ENCODE results near the gene LCE1A.

Gene LCE1A

DNA sequence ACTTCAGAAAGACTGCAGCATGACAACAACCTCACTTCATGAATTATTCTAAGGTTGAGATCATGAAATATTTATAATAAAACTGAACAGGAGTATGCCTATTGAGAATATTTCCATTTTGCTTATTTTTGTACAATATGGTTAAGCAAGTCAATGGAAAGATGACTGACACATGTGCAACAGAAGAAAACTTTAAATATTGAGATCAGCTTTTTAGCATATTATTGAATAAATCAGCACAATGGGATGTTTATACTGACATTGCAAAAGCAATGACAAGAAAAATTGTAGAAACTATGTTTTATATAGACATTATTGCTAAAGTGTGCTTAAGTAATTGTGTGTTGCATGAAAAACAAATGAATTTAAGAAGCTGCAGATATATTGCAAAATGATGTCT is 37.2 kb downstream of the LCE1A start:
- DNase-seq (ENCODE audit: extremely low read depth, low read depth): no peak
- H3K4me3 ChIP-seq (replicated peaks; ENCODE audit: low read depth, low read length): no peak overlapping the region
- TF ChIP-seq, protein P1, sequence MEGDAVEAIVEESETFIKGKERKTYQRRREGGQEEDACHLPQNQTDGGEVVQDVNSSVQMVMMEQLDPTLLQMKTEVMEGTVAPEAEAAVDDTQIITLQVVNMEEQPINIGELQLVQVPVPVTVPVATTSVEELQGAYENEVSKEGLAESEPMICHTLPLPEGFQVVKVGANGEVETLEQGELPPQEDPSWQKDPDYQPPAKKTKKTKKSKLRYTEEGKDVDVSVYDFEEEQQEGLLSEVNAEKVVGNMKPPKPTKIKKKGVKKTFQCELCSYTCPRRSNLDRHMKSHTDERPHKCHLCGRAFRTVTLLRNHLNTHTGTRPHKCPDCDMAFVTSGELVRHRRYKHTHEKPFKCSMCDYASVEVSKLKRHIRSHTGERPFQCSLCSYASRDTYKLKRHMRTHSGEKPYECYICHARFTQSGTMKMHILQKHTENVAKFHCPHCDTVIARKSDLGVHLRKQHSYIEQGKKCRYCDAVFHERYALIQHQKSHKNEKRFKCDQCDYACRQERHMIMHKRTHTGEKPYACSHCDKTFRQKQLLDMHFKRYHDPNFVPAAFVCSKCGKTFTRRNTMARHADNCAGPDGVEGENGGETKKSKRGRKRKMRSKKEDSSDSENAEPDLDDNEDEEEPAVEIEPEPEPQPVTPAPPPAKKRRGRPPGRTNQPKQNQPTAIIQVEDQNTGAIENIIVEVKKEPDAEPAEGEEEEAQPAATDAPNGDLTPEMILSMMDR (IDR thresholded peaks at IDR 0.05; ENCODE audit: low read depth, low read length, missing control alignments): no peak

DNA sequence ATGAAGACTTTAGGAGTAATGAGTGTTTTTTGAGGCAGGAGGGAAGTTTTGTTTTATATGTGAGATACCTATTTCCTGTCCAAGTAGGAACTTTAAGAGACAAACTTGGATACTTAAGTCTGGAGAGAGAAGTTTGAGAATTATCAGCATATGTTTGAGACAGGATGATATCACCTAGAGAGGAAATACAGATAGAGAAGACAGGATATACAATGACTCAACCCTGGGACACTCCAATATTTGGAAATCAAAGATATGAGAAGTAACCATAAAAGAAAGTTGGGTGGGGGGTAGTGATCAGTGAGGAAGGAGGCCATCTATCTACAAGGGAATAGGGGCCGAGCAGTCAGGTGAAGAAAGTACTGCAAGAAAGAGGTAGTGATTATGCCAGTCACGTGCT is 39.0 kb downstream of the LCE1A start:
- no peak for DNase-seq (ENCODE audit: extremely low read depth, low read depth)
- TF ChIP-seq, protein P1 (IDR thresholded peaks at IDR 0.05; ENCODE audit: low read depth, low read length, missing control alignments): no peak
- no peak overlapping the region for H3K4me3 ChIP-seq (replicated peaks; ENCODE audit: low read depth, low read length)

DNA sequence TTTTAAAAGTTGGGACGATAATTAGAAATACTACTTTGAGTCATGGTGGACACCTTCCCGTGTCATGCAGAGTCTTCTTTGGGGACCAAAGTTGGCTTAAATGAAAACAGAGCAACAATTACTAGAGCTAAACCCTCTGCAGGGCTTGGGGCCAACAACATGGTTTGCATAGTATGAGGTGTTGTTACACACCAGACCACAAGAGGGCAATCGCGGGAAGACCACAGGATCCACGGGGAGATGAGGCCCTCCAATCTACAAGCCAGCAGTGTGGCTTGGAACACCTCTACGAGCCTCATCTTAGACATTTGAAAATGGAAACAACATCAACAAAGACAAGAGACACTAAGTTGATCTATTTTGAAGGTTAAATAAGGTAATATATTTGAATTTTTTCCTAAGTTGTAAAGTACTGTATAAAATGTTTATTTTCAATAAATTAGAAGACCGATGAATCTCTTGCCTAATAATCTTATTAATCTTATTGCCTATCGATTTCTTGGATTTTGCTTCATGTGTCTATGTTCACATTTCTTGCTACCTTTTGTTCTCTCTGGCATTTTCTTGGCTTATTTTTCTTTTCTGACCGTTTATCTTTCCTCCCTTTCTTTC is 42.6 kb downstream of the LCE1A start:
- DNase-seq (ENCODE audit: extremely low read depth, low read depth): peak; percentile 26
- H3K4me3 ChIP-seq (replicated peaks; ENCODE audit: low read depth, low read length): no peak overlapping the region
- TF ChIP-seq, protein P1 (IDR thresholded peaks at IDR 0.05; ENCODE audit: low read depth, low read length, missing control alignments): peak; percentile 76

DNA sequence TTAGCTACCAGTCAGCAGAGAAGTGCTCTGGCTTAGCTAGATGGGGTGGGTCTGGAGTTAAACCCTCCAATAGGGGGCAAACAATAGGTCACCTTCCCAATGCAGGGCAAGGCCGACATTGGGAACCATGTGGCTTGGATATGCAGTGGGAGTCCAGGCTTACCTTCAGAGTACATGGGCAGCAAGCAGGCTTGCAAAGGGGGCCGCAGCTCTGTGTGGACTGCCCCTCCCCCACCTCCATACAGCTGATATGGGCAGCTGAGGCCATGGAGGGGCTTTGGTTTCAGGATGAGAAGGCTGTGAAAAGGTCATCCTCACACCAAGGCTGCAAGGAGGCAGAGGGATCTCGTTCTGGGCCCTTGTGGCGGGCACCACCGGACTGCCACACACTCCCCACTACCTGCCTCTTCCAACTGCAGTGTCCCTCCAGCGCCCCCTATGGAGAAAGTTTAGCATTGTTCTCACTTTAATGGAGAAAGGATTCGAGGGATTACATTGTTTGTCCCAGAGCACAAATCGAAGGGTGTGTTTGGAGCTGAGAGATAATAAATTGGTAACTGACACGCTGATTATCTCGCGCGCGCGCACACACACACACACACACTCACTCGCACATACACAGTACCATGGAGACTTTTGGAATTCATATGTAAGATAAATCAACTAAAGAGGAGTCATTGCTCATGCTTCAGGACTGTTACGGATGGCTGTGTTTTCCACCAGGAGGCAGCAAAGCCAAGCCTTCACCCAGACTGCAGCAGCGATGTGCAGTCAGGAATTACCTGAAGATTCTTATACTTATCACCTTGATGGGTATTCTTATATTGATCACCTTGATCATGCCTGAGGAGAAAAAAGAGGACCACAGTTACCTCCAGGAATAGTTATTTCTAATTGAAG is 43.8 kb downstream of the LCE1A start:
- H3K4me3 ChIP-seq (replicated peaks; ENCODE audit: low read depth, low read length): no peak overlapping the region
- no peak for DNase-seq (ENCODE audit: extremely low read depth, low read depth)
- TF ChIP-seq, protein P1 (IDR thresholded peaks at IDR 0.05; ENCODE audit: low read depth, low read length, missing control alignments): no peak

DNA sequence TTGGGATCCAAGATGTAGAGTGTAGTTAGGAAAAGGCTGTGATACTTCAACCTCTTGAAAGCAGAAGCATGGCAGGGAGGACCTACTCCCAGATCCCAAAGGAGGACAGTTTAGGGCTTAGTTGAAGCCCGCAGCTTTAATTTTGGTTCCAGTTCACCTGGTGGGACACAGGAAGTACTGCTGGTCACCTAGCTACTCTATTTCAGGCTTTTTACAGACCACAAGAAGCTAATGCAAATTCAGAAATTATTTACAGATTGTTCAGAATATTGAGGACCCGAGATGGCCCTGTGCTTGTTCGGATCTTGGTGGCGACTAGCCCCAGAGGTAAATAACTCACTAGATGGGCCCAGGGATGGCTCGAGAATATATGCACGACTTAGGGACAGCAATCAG is 44.5 kb downstream of the LCE1A start:
- no peak for DNase-seq (ENCODE audit: extremely low read depth, low read depth)
- no peak overlapping the region for H3K4me3 ChIP-seq (replicated peaks; ENCODE audit: low read depth, low read length)
- TF ChIP-seq, protein P1 (IDR thresholded peaks at IDR 0.05; ENCODE audit: low read depth, low read length, missing control alignments): no peak

DNA sequence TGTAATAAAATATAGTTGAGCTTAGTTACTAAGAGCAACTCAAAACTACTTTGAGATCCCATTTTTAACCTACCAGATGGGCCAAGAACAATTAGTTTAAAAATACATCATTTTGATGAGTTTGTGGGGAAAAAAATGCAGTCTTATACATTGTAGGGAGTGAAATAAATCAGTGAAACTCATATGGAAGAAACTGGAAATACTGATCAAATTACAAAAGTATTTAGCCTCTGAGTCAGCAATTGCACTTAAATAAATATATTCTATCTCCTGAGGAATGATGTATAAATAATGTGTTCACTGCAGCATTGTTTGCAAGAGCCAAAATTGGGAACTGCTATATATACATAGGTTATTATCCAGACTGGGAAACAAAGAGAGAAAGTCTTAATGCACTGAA is 46.2 kb downstream of the LCE1A start:
- no peak for DNase-seq (ENCODE audit: extremely low read depth, low read depth)
- H3K4me3 ChIP-seq (replicated peaks; ENCODE audit: low read depth, low read length): no peak overlapping the region
- TF ChIP-seq, protein P1 (IDR thresholded peaks at IDR 0.05; ENCODE audit: low read depth, low read length, missing control alignments): no peak
